SK-N-MC (cell line): ENCODE results near the gene SOS2.

ENCODE experiments used
- DNase-seq: peaks from one replicate; pipeline ENCODE4 v3.0.0-alpha.2; 2011; ENCODE audit warnings: low read depth, low spot score
- H3K27ac ChIP-seq: fragments of 200-600 bp; sonication (generic); 2 replicates; pipeline ENCODE4 v1.5.1; 2016; ENCODE audit warnings: mixed run types
- H3K36me3 ChIP-seq: fragments of 200-600 bp; sonication (generic); 2 replicates; pipeline ENCODE4 v1.6.1; 2017; ENCODE audit warnings: antibody characterized with exemption, low read length, mixed read lengths; ENCODE audit not compliant: insufficient read depth
- H3K4me3 ChIP-seq: fragments of 200-600 bp; sonication (generic); 2 replicates; pipeline ENCODE4 v1.5.1; 2016
- H3K9ac ChIP-seq: fragments of 200-600 bp; sonication (generic); 2 replicates; pipeline ENCODE4 v1.8.0; 2017; ENCODE audit warnings: mixed run types, mixed read lengths; ENCODE audit not compliant: insufficient read length
- H3K9me3 ChIP-seq: fragments of 200-600 bp; sonication (generic); 2 replicates; pipeline ENCODE4 v1.6.1; 2017; ENCODE audit warnings: low read depth, mild to moderate bottlenecking, antibody characterized with exemption, low read length, moderate library complexity, mixed read lengths
- EZH2 ChIP-seq: fragments of 200-600 bp; sonication (generic); IDR thresholded peaks from one replicate; pipeline ENCODE4 v1.6.1; 2017; ENCODE audit warnings: antibody characterized with exemption
- FOXP2 ChIP-seq: optimal IDR thresholded peaks from 2 replicates; pipeline ENCODE3; 2011; ENCODE audit warnings: mild to moderate bottlenecking, moderate library complexity; ENCODE audit not compliant: insufficient read depth; ENCODE audit errors: extremely low read length, control extremely low read depth
- POLR2AphosphoS5 ChIP-seq: IDR thresholded peaks from 2 replicates; pipeline ENCODE4 v1.6.1; 2012; ENCODE audit warnings: mild to moderate bottlenecking, low read depth, low read length, borderline replicate concordance

SOS2 gene

GRCh38 chr14:50117456-50117855 is 113.9 kb downstream of the SOS2 start:
- no peak for TF ChIP-seq FOXP2
- TF ChIP-seq POLR2AphosphoS5: no peak
- TF ChIP-seq EZH2: no peak
- Histone ChIP-seq H3K9ac (no peak overlapping the region), H3K36me3 (peaks cover 29% of the 10 kb centered on the region), H3K27ac (peak overlapping the region; percentile 96; the same call in 1 of the 2 replicates), H3K9me3 (no peaks in the 10 kb centered on the region), H3K4me3 (no peak overlapping the region)
- no peak for DNase-seq

GRCh38 chr14:50116966-50117365 is 114.4 kb downstream of the SOS2 start:
- peak overlapping the region; percentile 96 for H3K27ac ChIP-seq
- DNase-seq: no peak

GRCh38 chr14:50116181-50116956 is 115.0 kb downstream of the SOS2 start, which contains the start of gene VCPKMT:
TSS of gene VCPKMT (minus strand) at chr14:50116572. CDS start at chr14:50116552, 20 bp downstream.
- TF ChIP-seq EZH2 (no peak), FOXP2 (peak; percentile 97), POLR2AphosphoS5 (peak; percentile 90)
- H3K36me3 ChIP-seq: peaks cover 40% of the 10 kb centered on the region
- peak within 1 kb of the TSS; percentile 92 for H3K9ac ChIP-seq
- H3K27ac ChIP-seq: peak within 1 kb of the TSS; percentile 96
- peak within 1 kb of the TSS; percentile 99 for H3K4me3 ChIP-seq
- H3K9me3 ChIP-seq: no peaks in the 10 kb centered on the region
- peak; percentile 67 for DNase-seq

More at GRCh38 chr14:50116966-50117365, 114.4 kb downstream of the SOS2 start:
- H3K36me3 ChIP-seq: peaks cover 34% of the 10 kb centered on the region
- H3K9me3 ChIP-seq: no peaks in the 10 kb centered on the region
- TF ChIP-seq POLR2AphosphoS5: no peak
- no peak for TF ChIP-seq EZH2
- peak overlapping the region; percentile 86 for H3K9ac ChIP-seq
- peak overlapping the region; percentile 99 for H3K4me3 ChIP-seq

- TF ChIP-seq FOXP2 (no peak), POLR2AphosphoS5 (no peak), EZH2 (no peak)
- peaks cover 63% of the 10 kb centered on the region for H3K36me3 ChIP-seq
- H3K4me3 ChIP-seq: no peak overlapping the region
- H3K9ac ChIP-seq: no peak overlapping the region
- H3K9me3 ChIP-seq: no peaks in the 10 kb centered on the region
- no peak overlapping the region for H3K27ac ChIP-seq
- DNase-seq: no peak
Observed at GRCh38 chr14:50113381-50114035, 117.9 kb downstream of the SOS2 start.

GRCh38 chr14:50110323-50111037 is 120.9 kb downstream of the SOS2 start:
- TF ChIP-seq EZH2 (no peak), POLR2AphosphoS5 (no peak), FOXP2 (no peak)
- Histone ChIP-seq H3K27ac (no peak overlapping the region), H3K9me3 (no peaks in the 10 kb centered on the region), H3K36me3 (peaks cover 71% of the 10 kb centered on the region), H3K4me3 (no peak overlapping the region), H3K9ac (no peak overlapping the region)
- DNase-seq: no peak

- H3K27ac ChIP-seq: no peak overlapping the region
- no peak overlapping the region for H3K4me3 ChIP-seq
- DNase-seq: no peak
- TF ChIP-seq POLR2AphosphoS5 (no peak), FOXP2 (no peak), EZH2 (no peak)
- no peaks in the 10 kb centered on the region for H3K9me3 ChIP-seq
- peaks cover 62% of the 10 kb centered on the region for H3K36me3 ChIP-seq
- H3K9ac ChIP-seq: no peak overlapping the region
Observed at GRCh38 chr14:50109342-50109741, 122.0 kb downstream of the SOS2 start.

GRCh38 chr14:50107850-50108249 is 123.5 kb downstream of the SOS2 start:
- Histone ChIP-seq H3K36me3 (peaks cover 51% of the 10 kb centered on the region), H3K9me3 (no peaks in the 10 kb centered on the region), H3K27ac (no peak overlapping the region), H3K4me3 (no peak overlapping the region), H3K9ac (no peak overlapping the region)
- DNase-seq: no peak
- no peak for TF ChIP-seq EZH2
- no peak for TF ChIP-seq POLR2AphosphoS5
- TF ChIP-seq FOXP2: no peak

GRCh38 chr14:50106178-50106577 is 125.2 kb downstream of the SOS2 start:
- Histone ChIP-seq H3K4me3 (no peak overlapping the region), H3K9ac (no peak overlapping the region), H3K27ac (no peak overlapping the region), H3K36me3 (peaks cover 34% of the 10 kb centered on the region), H3K9me3 (no peaks in the 10 kb centered on the region)
- TF ChIP-seq EZH2 (no peak), POLR2AphosphoS5 (no peak), FOXP2 (no peak)
- DNase-seq: no peak
